CD14-positive monocyte (primary cell): ENCODE measurements around the gene LDB3. TPM values are rescaled to one million over a fixed set of nuclear protein-coding genes. Genes with fewer than 3 reads are reported as not detected.

Experiments used
- DNase-seq, 3 donors: peaks; one replicate each; pipeline ENCODE4 v3.0.0-alpha.2; 2011 to 2022
- H2AFZ ChIP-seq: 2 replicates; pipeline ENCODE4 v1.6.0; 2012; ENCODE audit warnings: mild to moderate bottlenecking, low read depth, low read length, inconsistent platforms; ENCODE audit not compliant: insufficient read depth, poor library complexity, severe bottlenecking
- H3K27ac ChIP-seq, 2 donors: 1 replicate in 1 of 2; 2 replicates in 1 of 2; pipeline ENCODE4 v1.5.1; 2012 to 2013; ENCODE audit warnings: low read length in 2 of 2, control low read depth in 1 of 2, inconsistent platforms in 1 of 2, low read depth in 1 of 2, mild to moderate bottlenecking in 1 of 2
- H3K27me3 ChIP-seq, 2 donors: one replicate each; pipeline versions ENCODE4 v1.6.0 to v1.6.1; 2011 to 2013; ENCODE audit warnings: low read length in 2 of 2; ENCODE audit not compliant: control insufficient read depth in 2 of 2, insufficient read depth in 2 of 2
- H3K36me3 ChIP-seq, 2 donors: replicated peaks in 1 of 2; 1 replicate in 1 of 2; 2 replicates in 1 of 2; pipeline versions ENCODE4 v1.5.1 to v1.6.1; 2012 to 2013; ENCODE audit warnings: low read length in 2 of 2, control low read depth in 1 of 2, inconsistent platforms in 1 of 2, mild to moderate bottlenecking in 1 of 2; ENCODE audit not compliant: insufficient read depth in 2 of 2, control insufficient read depth in 1 of 2
- H3K4me1 ChIP-seq, 2 donors: 1 replicate in 1 of 2; 2 replicates in 1 of 2; pipeline versions ENCODE4 v1.5.1 to v1.6.1; 2012 to 2013; ENCODE audit warnings: low read length in 2 of 2, control low read depth in 1 of 2, inconsistent platforms in 1 of 2, mild to moderate bottlenecking in 1 of 2, moderate library complexity in 1 of 2; ENCODE audit not compliant: insufficient read depth in 2 of 2, control insufficient read depth in 1 of 2
- H3K4me2 ChIP-seq: replicated peaks from 2 replicates; pipeline ENCODE3; 2012; ENCODE audit warnings: low read length, moderate library complexity, mild to moderate bottlenecking; ENCODE audit not compliant: poor library complexity, severe bottlenecking; ENCODE audit errors: extremely low read depth
- H3K4me3 ChIP-seq, 3 experiments: fragments of 200-600 bp in 1 of 3; sonication (generic) in 1 of 3; replicated peaks in 1 of 3; 1 replicate in 2 of 3; 2 replicates in 1 of 3; pipeline ENCODE4 v1.5.1; 2011 to 2013; ENCODE audit warnings: low read length in 3 of 3, mild to moderate bottlenecking in 3 of 3, control low read depth in 2 of 3, low read depth in 2 of 3, inconsistent platforms in 1 of 3, moderate library complexity in 1 of 3
- H3K79me2 ChIP-seq: 2 replicates; pipeline ENCODE4 v1.6.0; 2012; ENCODE audit warnings: mild to moderate bottlenecking, control low read depth, inconsistent platforms, low read length, moderate library complexity; ENCODE audit not compliant: insufficient read depth
- H3K9ac ChIP-seq: 2 replicates; pipeline ENCODE4 v1.6.0; 2017; ENCODE audit warnings: low read length, mild to moderate bottlenecking; ENCODE audit not compliant: insufficient read depth, poor library complexity, severe bottlenecking
- H3K9me3 ChIP-seq, 2 donors: replicated peaks in 1 of 2; 1 replicate in 1 of 2; 2 replicates in 1 of 2; pipeline versions ENCODE4 v1.5.1 to v1.6.1; 2012 to 2013; ENCODE audit warnings: low read length in 2 of 2, control low read depth in 1 of 2; ENCODE audit not compliant: control insufficient read depth in 1 of 2, insufficient read depth in 1 of 2
- H4K20me1 ChIP-seq: 2 replicates; pipeline ENCODE4 v1.6.0; 2012; ENCODE audit warnings: mild to moderate bottlenecking, low read length, control low read depth, moderate library complexity; ENCODE audit not compliant: insufficient read depth
- H3K27ac Mint-ChIP-seq, 7 donors: one replicate each; pipeline ENCODE4 v1.8.0; 2020; ENCODE audit warnings: mild to moderate bottlenecking in 7 of 7, mixed read lengths in 7 of 7, moderate library complexity in 6 of 7, inconsistent platforms in 2 of 7
- H3K27me3 Mint-ChIP-seq, 3 donors: one replicate each; pipeline ENCODE4 v1.8.0; 2021 to 2022; ENCODE audit warnings: low read depth in 3 of 3, mild to moderate bottlenecking in 3 of 3, mixed read lengths in 3 of 3, moderate library complexity in 3 of 3, inconsistent platforms in 1 of 3
- H3K36me3 Mint-ChIP-seq, 2 donors: one replicate each; pipeline ENCODE4 v1.8.0; 2020; ENCODE audit warnings: mixed read lengths in 2 of 2, inconsistent platforms in 1 of 2, mild to moderate bottlenecking in 1 of 2
- H3K4me1 Mint-ChIP-seq: one replicate; pipeline ENCODE4 v1.8.0; 2020; ENCODE audit warnings: mild to moderate bottlenecking, mixed read lengths
- H3K4me3 Mint-ChIP-seq, 2 donors: one replicate each; pipeline ENCODE4 v1.8.0; 2020; ENCODE audit warnings: mild to moderate bottlenecking in 2 of 2, mixed read lengths in 2 of 2, moderate library complexity in 1 of 2
- H3K9me3 Mint-ChIP-seq, 7 donors: one replicate each; pipeline ENCODE4 v1.8.0; 2020 to 2022; ENCODE audit warnings: mixed read lengths in 7 of 7, mild to moderate bottlenecking in 6 of 7, moderate library complexity in 6 of 7, inconsistent platforms in 2 of 7
- CTCF ChIP-seq: fragments of 200-600 bp; IDR thresholded peaks from one replicate; pipeline ENCODE4 v1.8.0; 2022; ENCODE audit warnings: antibody characterized with exemption, mild to moderate bottlenecking
- WGBS: methylation state at CpG from one replicate; pipeline ENCODE4 v1.1.5; 2013; ENCODE audit warnings: missing lambda C conversion rate; ENCODE audit not compliant: insufficient coverage; 5-methylcytosine and 5-hydroxymethylcytosine counted together
- intact Hi-C, 2 donors: fragments of 100-400 bp; cut with micrococcal nuclease; formaldehyde crosslinking; loops; one replicate each; pipeline versions ENCODE4 v1.15.0 to v1.15.1; 2023
- polyA plus RNA-seq, 3 donors: library from polyadenylated mRNA; depleted of rRNA in 1 of 3; unstranded in 2 of 3; stranded (reverse) in 1 of 3; fragments of 300-500 nt in 2 of 3; fragments of >200 nt in 1 of 3; fragmentation: Illumina TruSeq in 2 of 3; gene quantifications; 1 replicate in 2 of 3; 2 replicates in 1 of 3; pipeline ENCODE4 v1.2.3, GENCODE V29; 2012 to 2021

LDB3 gene
- polyA plus RNA-seq, 3 donors: not detected

- Mint-ChIP-seq H3K4me3 (no peak overlapping the region), H3K27me3 (no peaks in the 10 kb centered on the region)
- H2AFZ ChIP-seq: no peak overlapping the region
These were observed 17.3 kb upstream of the LDB3 start for GRCh38 chr10:86651021-86651471.

GRCh38 chr10:86651631-86652331 is 16.5 kb upstream of the LDB3 start:
- Histone ChIP-seq H3K27ac (no peak overlapping the region), H3K4me2 (no peak overlapping the region), H2AFZ (no peak overlapping the region), H3K4me1 (no peaks in the 10 kb centered on the region), H3K27me3 (no peaks in the 10 kb centered on the region), H3K79me2 (no peaks in the 10 kb centered on the region), H3K9me3 (no peaks in the 10 kb centered on the region), H3K9ac (no peak overlapping the region), H3K4me3 (no peak overlapping the region), H3K36me3 (no peaks in the 10 kb centered on the region), H4K20me1 (no peaks in the 10 kb centered on the region)
- Mint-ChIP-seq H3K9me3 (no peaks in the 10 kb centered on the region), H3K4me1 (no peaks in the 10 kb centered on the region), H3K27me3 (no peaks in the 10 kb centered on the region), H3K36me3 (no peaks in the 10 kb centered on the region), H3K4me3 (no peak overlapping the region), H3K27ac (no peak overlapping the region)
- 88% methylated on average over 11 of the region's 16 CpGs for WGBS
- intact Hi-C loops: no loop called here
- TF ChIP-seq CTCF: no peak
- DNase-seq: peak in 1 of 3 donors; percentile 2

More at GRCh38 chr10:86651021-86651471, 17.3 kb upstream of the LDB3 start:
- H3K27ac ChIP-seq: no peak overlapping the region
- no peaks in the 10 kb centered on the region for H3K79me2 ChIP-seq
- H3K27me3 ChIP-seq: no peaks in the 10 kb centered on the region
- H3K4me1 ChIP-seq: no peaks in the 10 kb centered on the region
- TF ChIP-seq CTCF: no peak
- no peaks in the 10 kb centered on the region for H3K36me3 Mint-ChIP-seq
- H3K4me3 ChIP-seq: no peak overlapping the region
- 85% methylated on average over 2 of the region's 8 CpGs for WGBS
- H3K36me3 ChIP-seq: no peaks in the 10 kb centered on the region
- no peaks in the 10 kb centered on the region for H3K4me1 Mint-ChIP-seq
- H3K9ac ChIP-seq: no peak overlapping the region
- no peak overlapping the region for H3K4me2 ChIP-seq
- H3K27ac Mint-ChIP-seq: no peak overlapping the region
- no peaks in the 10 kb centered on the region for H3K9me3 Mint-ChIP-seq
- no peaks in the 10 kb centered on the region for H4K20me1 ChIP-seq
- H3K9me3 ChIP-seq: no peaks in the 10 kb centered on the region
- intact Hi-C loops: no loop called here
- no peak for DNase-seq
